B cell (primary cell): Measurements from ENCODE around the gene SLC39A11. TPM values are rescaled to one million over a fixed set of nuclear protein-coding genes. Genes with fewer than 3 reads are reported as not detected.

Source experiments
- ATAC-seq: fragments of 200-7000 bp; cut with Tn5 transposase; one replicate; pipeline ENCODE4 v1.10.0; 2021; ENCODE audit warnings: low read depth, mild to moderate bottlenecking, moderate number of reproducible peaks, moderate library complexity
- CTCF ChIA-PET: fragments of 350-600 bp; sonication (Branson Sonifier 250); formaldehyde crosslinking; loops from one replicate; lab custom pipeline; 2021; ENCODE audit warnings: antibody characterized with exemption, inconsistent platforms; lab: Charles Lee
- POLR2A ChIA-PET: fragments of 350-600 bp; sonication (Branson Sonifier 250); formaldehyde crosslinking; loops from one replicate; lab custom pipeline; 2021; ENCODE audit warnings: antibody characterized with exemption; lab: Charles Lee
- DNase-seq: peaks from one replicate; pipeline ENCODE4 v3.0.0; 2013
- H2AFZ ChIP-seq: 2 replicates; pipeline ENCODE4 v1.6.1; 2012; ENCODE audit warnings: mild to moderate bottlenecking, low read depth, low read length; ENCODE audit not compliant: insufficient read depth, poor library complexity, severe bottlenecking
- H3K27ac ChIP-seq, 2 donors: 1 replicate in 1 of 2; 2 replicates in 1 of 2; pipeline ENCODE4 v1.5.1; 2012 to 2013; ENCODE audit warnings: low read length in 2 of 2, mild to moderate bottlenecking in 2 of 2, moderate library complexity in 1 of 2
- H3K27me3 ChIP-seq, 4 experiments: fragments of 200-600 bp in 1 of 4; sonication (generic) in 1 of 4; replicated peaks in 1 of 4; 1 replicate in 2 of 4; 2 replicates in 2 of 4; pipeline versions ENCODE4 v1.6.1 to v1.7.0; 2013 to 2016; ENCODE audit warnings: low read length in 3 of 4, mild to moderate bottlenecking in 2 of 4, mixed read lengths in 1 of 4, moderate library complexity in 1 of 4; ENCODE audit not compliant: insufficient read depth in 4 of 4, control insufficient read depth in 3 of 4; ENCODE audit errors: control extremely low read depth in 1 of 4
- H3K36me3 ChIP-seq, 2 experiments: replicated peaks in 1 of 2; 1 replicate in 1 of 2; 2 replicates in 1 of 2; pipeline versions ENCODE4 v1.6.1 to v1.7.1; 2013; ENCODE audit warnings: low read length in 1 of 2; ENCODE audit not compliant: insufficient read depth in 2 of 2, control insufficient read depth in 1 of 2; ENCODE audit errors: control extremely low read depth in 1 of 2, extremely low read depth in 1 of 2
- H3K4me1 ChIP-seq, 2 donors: fragments of 200-600 bp in 1 of 2; sonication (generic) in 1 of 2; 1 replicate in 1 of 2; 2 replicates in 1 of 2; pipeline versions ENCODE4 v1.5.1 to v1.6.1; 2013 to 2017; ENCODE audit warnings: low read length in 2 of 2; ENCODE audit not compliant: control insufficient read depth in 2 of 2, insufficient read depth in 2 of 2
- H3K4me2 ChIP-seq: replicated peaks from 2 replicates; pipeline ENCODE3; 2012; ENCODE audit warnings: mild to moderate bottlenecking, low read depth, low read length; ENCODE audit not compliant: poor library complexity, severe bottlenecking
- H3K4me3 ChIP-seq, 5 experiments: fragments of 200-600 bp in 1 of 5; sonication (generic) in 1 of 5; 1 replicate in 3 of 5; 2 replicates in 2 of 5; pipeline versions ENCODE4 v1.5.1 to v1.7.0; 2011 to 2016; ENCODE audit warnings: low read length in 4 of 5, mild to moderate bottlenecking in 4 of 5, low read depth in 2 of 5, control low read depth in 1 of 5, moderate library complexity in 1 of 5; ENCODE audit not compliant: insufficient read depth in 1 of 5; ENCODE audit errors: control extremely low read depth in 1 of 5, extremely low read depth in 1 of 5
- H3K79me2 ChIP-seq: fragments of 200-600 bp; sonication (generic); one replicate; pipeline ENCODE4 v1.6.0; 2016; ENCODE audit warnings: low read length; ENCODE audit not compliant: control insufficient read depth, insufficient read depth
- H3K9ac ChIP-seq: fragments of 200-600 bp; sonication (generic); 2 replicates; pipeline ENCODE4 v1.6.1; 2017; ENCODE audit warnings: mild to moderate bottlenecking, low read length, moderate library complexity
- H3K9me3 ChIP-seq, 3 donors: one replicate each; pipeline versions ENCODE4 v1.6.1 to v1.7.1; 2013; ENCODE audit warnings: low read length in 2 of 3; ENCODE audit not compliant: control insufficient read depth in 2 of 3, insufficient read depth in 1 of 3; ENCODE audit errors: control extremely low read depth in 1 of 3
- H4K20me1 ChIP-seq: 2 replicates; pipeline ENCODE4 v1.6.0; 2012; ENCODE audit warnings: mild to moderate bottlenecking, low read length; ENCODE audit not compliant: insufficient read depth, control insufficient read depth, poor library complexity, severe bottlenecking
- H3K27ac Mint-ChIP-seq: one replicate; pipeline ENCODE4 v1.8.0; 2021; ENCODE audit warnings: mixed read lengths
- H3K27me3 Mint-ChIP-seq: one replicate; pipeline ENCODE4 v1.8.0; 2021; ENCODE audit warnings: mixed read lengths
- H3K4me1 Mint-ChIP-seq: one replicate; pipeline ENCODE4 v1.8.0; 2021; ENCODE audit warnings: mixed read lengths
- H3K4me3 Mint-ChIP-seq: one replicate; pipeline ENCODE4 v1.8.0; 2021; ENCODE audit warnings: mixed read lengths
- H3K9me3 Mint-ChIP-seq: one replicate; pipeline ENCODE4 v1.8.0; 2022; ENCODE audit warnings: mixed read lengths; ENCODE audit not compliant: insufficient read depth
- CTCF ChIP-seq: fragments of 200-600 bp; IDR thresholded peaks from one replicate; pipeline ENCODE4 v1.8.0; 2022; ENCODE audit warnings: antibody characterized with exemption, mild to moderate bottlenecking
- EZH2 ChIP-seq: IDR thresholded peaks from 2 replicates; pipeline ENCODE4 v1.6.1; 2012; ENCODE audit warnings: borderline replicate concordance, low read depth, mild to moderate bottlenecking, moderate library complexity, low read length; ENCODE audit not compliant: insufficient read depth, poor library complexity, severe bottlenecking
- WGBS: methylation state at CpG from one replicate; pipeline ENCODE4 v1.1.5; 2013; ENCODE audit warnings: missing lambda C conversion rate; ENCODE audit not compliant: insufficient coverage; 5-methylcytosine and 5-hydroxymethylcytosine counted together
- intact Hi-C: fragments of 100-400 bp; cut with micrococcal nuclease; formaldehyde crosslinking; loops from one replicate; pipeline ENCODE4 v1.10.0; 2022
- polyA plus RNA-seq: library from polyadenylated mRNA; depleted of rRNA; stranded (reverse); fragments of >200 nt; gene quantifications from 2 replicates; pipeline ENCODE4 v1.2.3, GENCODE V29; 2012
- total RNA-seq, 2 donors: library from RNA; stranded (reverse); fragments of 120-200 nt in 1 of 2; gene quantifications; 1 replicate in 1 of 2; 2 replicates in 1 of 2; pipeline versions ENCODE4 v1.2.3 to v1.2.4, GENCODE V29; 2013 to 2022

SLC39A11 gene
- total and polyA plus RNA-seq, 2 donors (not counting 1 experiment from before 2014, with no cell fraction given): 6.9 to 39.6 TPM

GRCh38 chr17:72667096-72668063, 425.1 kb downstream of the SLC39A11 start:
- Histone ChIP-seq H3K36me3 (no peaks in the 10 kb centered on the region), H2AFZ (no peak overlapping the region), H3K4me3 (no peak overlapping the region), H3K4me1 (peaks cover 0 to 3% of the 10 kb centered on the region in 2 donors), H3K27ac (no peak overlapping the region), H3K27me3 (no peaks in the 10 kb centered on the region), H3K79me2 (no peaks in the 10 kb centered on the region), H3K9me3 (peaks cover 0 to 5% (median 3%) of the 10 kb centered on the region in 3 donors), H3K4me2 (no peak overlapping the region), H4K20me1 (no peaks in the 10 kb centered on the region), H3K9ac (no peak overlapping the region)
- H3K9me3 Mint-ChIP-seq: peaks cover 4% of the 10 kb centered on the region
- no peaks in the 10 kb centered on the region for H3K27me3 Mint-ChIP-seq
- peaks cover 5% of the 10 kb centered on the region for H3K4me1 Mint-ChIP-seq
- intact Hi-C loops: no loop called here
- no peak for ATAC-seq
- POLR2A ChIA-PET: no interaction called here
- WGBS: 92% methylated on average over 5 of the region's 5 CpGs
- TF ChIP-seq CTCF: no peak
- TF ChIP-seq EZH2: no peak
- CTCF ChIA-PET: no interaction called here
- DNase-seq: no peak
- H3K27ac Mint-ChIP-seq: no peak overlapping the region
- H3K4me3 Mint-ChIP-seq: no peak overlapping the region
